HG03175 (cell line): ENCODE data around the gene NFE2L3.
A peak's percentile ranks its signal among the peaks of the same experiment; 100 is the strongest.
"Not testable (repeated sequence)": the region's sequence is repeated elsewhere in the genome, so short reads cannot be mapped to it uniquely, and the experiment has no call there.

Experiments
- ATAC-seq: cut with Tn5 transposase; IDR thresholded peaks from one replicate; pipeline ENCODE4 v1.9.1; 2021; ENCODE audit warnings: mild to moderate bottlenecking, moderate library complexity; ENCODE audit not compliant: unreplicated experiment

NFE2L3 gene

GRCh38 chr7:26145238-26145637 lies 6.8 kb upstream of the NFE2L3 start:
- no peak for ATAC-seq

GRCh38 chr7:26147030-26147429 lies 5.0 kb upstream of the NFE2L3 start:
- ATAC-seq, result no peak

- ATAC-seq, result not testable (repeated sequence)
Measured at GRCh38 chr7:26147646-26148306, 4.2 kb upstream of the NFE2L3 start.

GRCh38 chr7:26148307-26148700 lies 3.7 kb upstream of the NFE2L3 start:
- not testable (repeated sequence) for ATAC-seq

- no peak for ATAC-seq
Measured at GRCh38 chr7:26149391-26149977, 2.5 kb upstream of the NFE2L3 start.

- ATAC-seq, result no peak
Measured at GRCh38 chr7:26151096-26151495, 902 bp upstream of the NFE2L3 start.

- no peak for ATAC-seq
Measured at GRCh38 chr7:26151650-26151952, 397 bp upstream of the NFE2L3 start.

- ATAC-seq, result peak; percentile 26
Measured at GRCh38 chr7:26152782-26153240, 813 bp downstream of the NFE2L3 start.

GRCh38 chr7:26153241-26153822 lies 1.3 kb downstream of the NFE2L3 start:
- no peak for ATAC-seq

GRCh38 chr7:26153823-26154783 lies 2.1 kb downstream of the NFE2L3 start:
- no peak for ATAC-seq

GRCh38 chr7:26155531-26156375 lies 3.8 kb downstream of the NFE2L3 start:
- ATAC-seq, result no peak

- no peak for ATAC-seq
Measured at GRCh38 chr7:26156451-26157420, 4.7 kb downstream of the NFE2L3 start.

- ATAC-seq, result no peak
Measured at GRCh38 chr7:26157520-26158105, 5.6 kb downstream of the NFE2L3 start.

GRCh38 chr7:26159243-26159642 lies 7.2 kb downstream of the NFE2L3 start:
- ATAC-seq, result no peak

- ATAC-seq, result no peak
Measured at GRCh38 chr7:26160896-26161295, 8.9 kb downstream of the NFE2L3 start.

- no peak for ATAC-seq
Measured at GRCh38 chr7:26162431-26162830, 10.4 kb downstream of the NFE2L3 start.

GRCh38 chr7:26163804-26164203 lies 11.8 kb downstream of the NFE2L3 start:
- ATAC-seq, result not testable (repeated sequence)

- ATAC-seq, result no peak
Measured at GRCh38 chr7:26165950-26166683, 14.1 kb downstream of the NFE2L3 start.
